Endothelial cell of umbilical vein (primary cell): ENCODE data around the gene CNOT11. TPM values are rescaled to one million over a fixed set of nuclear protein-coding genes. Genes with fewer than 3 reads are reported as not detected.
"Not testable (repeated sequence)": the region's sequence is repeated elsewhere in the genome, so short reads cannot be mapped to it uniquely, and the experiment has no call there.

Experiments
- BruUV-seq: library from RNA; stranded (reverse); fragments of 400-500 nt; replicated peaks from 2 replicates; lab custom pipeline; 2021; lab: Mats Ljungman, UMichigan
- CTCF ChIA-PET: fragments of 300-600, 350-600 bp; sonication (Branson Sonifier 250); formaldehyde crosslinking; loops from one replicate; lab custom pipeline; 2021; ENCODE audit warnings: antibody characterized with exemption, inconsistent platforms; lab: Charles Lee
- POLR2A ChIA-PET: fragments of 300-600, 350-600 bp; sonication (Branson Sonifier 250); formaldehyde crosslinking; loops from one replicate; lab custom pipeline; 2021; ENCODE audit warnings: antibody characterized with exemption, inconsistent platforms; lab: Charles Lee
- DNase-seq: peaks from one replicate; pipeline ENCODE4 v3.0.0-alpha.2; 2011; ENCODE audit warnings: low read depth, low spot score
- FAIRE-seq: peaks from 2 replicates; lab custom pipeline; 2011; peaks lifted over from hg19 to GRCh38; lab: Jason Lieb, UNC
- H2AFZ ChIP-seq: 2 replicates; pipeline ENCODE4 v1.6.0; 2012; ENCODE audit warnings: low read depth, low read length, control low read depth, inconsistent platforms
- H3K27ac ChIP-seq: 2 replicates; pipeline ENCODE4 v1.5.1; 2011; ENCODE audit warnings: low read depth, mild to moderate bottlenecking, control low read depth, low read length, moderate library complexity; ENCODE audit not compliant: insufficient read depth
- H3K27me3 ChIP-seq, 2 experiments: 2 replicates each; pipeline versions ENCODE4 v1.6.0 to v1.6.1; 2011; ENCODE audit warnings: low read length in 2 of 2, mixed read lengths in 1 of 2; ENCODE audit not compliant: control insufficient read depth in 2 of 2, insufficient read depth in 2 of 2
- H3K36me3 ChIP-seq, 2 experiments: 2 replicates in 1 of 2; 3 replicates in 1 of 2; pipeline ENCODE4 v1.5.1; 2011; ENCODE audit warnings: low read length in 2 of 2, mild to moderate bottlenecking in 1 of 2, moderate library complexity in 1 of 2; ENCODE audit not compliant: control insufficient read depth in 2 of 2, insufficient read depth in 2 of 2; ENCODE audit errors: extremely low read depth in 1 of 2
- H3K4me1 ChIP-seq: 3 replicates; pipeline ENCODE4 v1.5.1; 2011; ENCODE audit warnings: mild to moderate bottlenecking, low read length; ENCODE audit not compliant: control insufficient read depth, insufficient read depth; ENCODE audit errors: extremely low read depth
- H3K4me2 ChIP-seq: 2 replicates; pipeline ENCODE4 v1.6.1; 2011; ENCODE audit warnings: low read length, control low read depth, mixed read lengths; ENCODE audit not compliant: insufficient read depth
- H3K4me3 ChIP-seq, 3 experiments: fragments of 200-600 bp in 1 of 3; sonication (generic), shearing (Covaris generic) in 1 of 3; replicated peaks in 1 of 3; 2 replicates each; pipeline ENCODE4 v1.5.1; 2011 to 2016; ENCODE audit warnings: control low read depth in 3 of 3, low read length in 3 of 3, mild to moderate bottlenecking in 2 of 3, inconsistent platforms in 1 of 3, low read depth in 1 of 3, moderate library complexity in 1 of 3; ENCODE audit not compliant: insufficient read depth in 1 of 3
- H3K79me2 ChIP-seq: 2 replicates; pipeline ENCODE4 v1.6.0; 2012; ENCODE audit warnings: low read length, inconsistent platforms; ENCODE audit not compliant: control insufficient read depth, insufficient read depth
- H3K9ac ChIP-seq: replicated peaks from 2 replicates; pipeline ENCODE3; 2011; ENCODE audit warnings: low read length, control low read depth; ENCODE audit not compliant: insufficient read depth; ENCODE audit errors: extremely low read depth
- H3K9me1 ChIP-seq: replicated peaks from 3 replicates; pipeline ENCODE4 v1.6.0; 2011; ENCODE audit warnings: mild to moderate bottlenecking, low read length; ENCODE audit not compliant: control insufficient read depth, insufficient read depth; ENCODE audit errors: extremely low read depth
- H3K9me3 ChIP-seq: replicated peaks from 2 replicates; pipeline ENCODE4 v1.5.1; 2012; ENCODE audit warnings: low read length, inconsistent platforms; ENCODE audit not compliant: control insufficient read depth, insufficient read depth
- H4K20me1 ChIP-seq: replicated peaks from 2 replicates; pipeline ENCODE3; 2011; ENCODE audit warnings: mild to moderate bottlenecking, low read length; ENCODE audit not compliant: control insufficient read depth, insufficient read depth; ENCODE audit errors: extremely low read depth
- CTCF ChIP-seq, 2 donors: IDR thresholded peaks; 1 replicate in 1 of 2; 2 replicates in 1 of 2; pipeline ENCODE4 v1.5.1; 2011; ENCODE audit warnings: low read length in 2 of 2, mild to moderate bottlenecking in 2 of 2, moderate library complexity in 2 of 2, control low read depth in 1 of 2, inconsistent platforms in 1 of 2, low read depth in 1 of 2; ENCODE audit not compliant: insufficient read depth in 1 of 2; ENCODE audit errors: extremely low read depth in 1 of 2
- EZH2 ChIP-seq: IDR thresholded peaks from 2 replicates; pipeline ENCODE4 v1.6.1; 2012; ENCODE audit warnings: borderline replicate concordance, low read depth, mild to moderate bottlenecking, moderate library complexity, low read length, inconsistent platforms; ENCODE audit not compliant: severe bottlenecking
- FOS ChIP-seq: IDR thresholded peaks from 2 replicates; pipeline ENCODE4 v1.6.1; 2011; ENCODE audit warnings: mild to moderate bottlenecking, low read length, moderate library complexity, borderline replicate concordance; ENCODE audit not compliant: insufficient read depth
- GATA2 ChIP-seq: IDR thresholded peaks from 2 replicates; pipeline ENCODE4 v1.7.0; 2011; ENCODE audit warnings: low read depth, mild to moderate bottlenecking, moderate library complexity, mixed read lengths, low read length; ENCODE audit not compliant: insufficient read length, insufficient read depth
- JUN ChIP-seq: IDR thresholded peaks from 2 replicates; pipeline ENCODE4 v1.6.1; 2011; ENCODE audit warnings: borderline replicate concordance, low read depth; ENCODE audit not compliant: insufficient read length, insufficient read depth
- MAX ChIP-seq: IDR thresholded peaks from 2 replicates; pipeline ENCODE4 v1.6.1; 2011; ENCODE audit not compliant: insufficient read depth, insufficient read length
- MYC ChIP-seq: IDR thresholded peaks from one replicate; pipeline ENCODE4 v1.6.1; 2011; ENCODE audit warnings: mild to moderate bottlenecking, low read depth, low read length
- POLR2A ChIP-seq: IDR thresholded peaks from 2 replicates; pipeline ENCODE4 v1.6.1; 2012; ENCODE audit warnings: low read depth, mild to moderate bottlenecking, control low read depth, low read length
- POLR2AphosphoS5 ChIP-seq: IDR thresholded peaks from 2 replicates; pipeline ENCODE4 v1.6.1; 2012; ENCODE audit warnings: low read depth, mild to moderate bottlenecking, control low read depth, low read length, moderate library complexity; ENCODE audit not compliant: insufficient read depth
- dilution Hi-C: fragments of 300-500 bp; cut with MboI; formaldehyde crosslinking; loops from one replicate; pipeline ENCODE4 v1.15.0; 2019; ENCODE audit warnings: low sequenced_read_pairs; ENCODE audit not compliant: extremely low pct_ligation_motif_present
- intact Hi-C: fragments of 100-400 bp; cut with micrococcal nuclease; formaldehyde crosslinking; loops from one replicate; pipeline ENCODE4 v1.10.0; 2022
- polyA plus RNA-seq, 4 experiments: library from polyadenylated mRNA; depleted of rRNA in 3 of 4; stranded (reverse) in 3 of 4; unstranded in 1 of 4; fragments of >200 nt; gene quantifications; 2 replicates each; pipeline versions ENCODE4 v1.2.1 to v1.2.3, GENCODE V29; 2011 to 2012; ENCODE audit warnings: missing spikeins in 1 of 4
- total RNA-seq: library from RNA; stranded (reverse); gene quantifications from 2 replicates; pipeline ENCODE4 v1.2.3, GENCODE V29; 2021

The CNOT11 gene
- total and polyA plus RNA-seq, 2 donors (not counting 3 experiments of a cell fraction or from before 2014, with no cell fraction given): 40.5 to 44.3 TPM

GRCh38 chr2:101234169-101234938 is 18.3 kb upstream of the CNOT11 start:
- Histone ChIP-seq H3K36me3 (no peaks in the 10 kb centered on the region), H3K9ac (no peak overlapping the region), H3K9me3 (no peaks in the 10 kb centered on the region), H3K4me2 (no peak overlapping the region), H3K27ac (no peak overlapping the region), H3K27me3 (no peaks in the 10 kb centered on the region), H3K4me1 (no peaks in the 10 kb centered on the region), H3K79me2 (no peaks in the 10 kb centered on the region), H3K9me1 (no peaks in the 10 kb centered on the region), H3K4me3 (no peak overlapping the region), H4K20me1 (no peaks in the 10 kb centered on the region), H2AFZ (no peak overlapping the region)
- CTCF ChIA-PET: interaction anchor here (0.6 to 1.0 kb wide), 3 partner anchors 12 to 16 kb away, joined by 3 read pairs; no protein-coding TSS in a partner anchor
- BruUV-seq: no TSS peak
- TF ChIP-seq JUN (no peak), FOS (no peak), POLR2AphosphoS5 (no peak), MYC (no peak), POLR2A (no peak), MAX (no peak), CTCF (IDR thresholded peaks at IDR 0.05; ENCODE audit: extremely low read depth in 1 of 2, insufficient read depth in 1 of 2, low read depth in 1 of 2, low read length in 2 of 2) (no peak), EZH2 (no peak), GATA2 (no peak)
- dilution Hi-C loops: no loop called here
- intact Hi-C loops: no loop called here
- POLR2A ChIA-PET: no interaction called here
- FAIRE-seq (no peak), DNase-seq (no peak)

- DNase-seq, H3K9ac ChIP-seq, H3K9me3 ChIP-seq, CTCF ChIA-PET, POLR2A ChIA-PET, FAIRE-seq, dilution Hi-C loops, H4K20me1 ChIP-seq, H3K27ac ChIP-seq, H3K4me1 ChIP-seq, H3K27me3 ChIP-seq, H2AFZ ChIP-seq, H3K4me2 ChIP-seq, H3K9me1 ChIP-seq, H3K36me3 ChIP-seq, BruUV-seq, H3K4me3 ChIP-seq, intact Hi-C loops, H3K79me2 ChIP-seq: not testable (repeated sequence)
Observed at GRCh38 chr2:101235956-101236355, 16.7 kb upstream of the CNOT11 start.
